Panc1 (cell line): ENCODE results near the gene ITIH6.

Experiments
- CTCF ChIP-seq: fragments of 450-650 bp; IDR thresholded peaks from 2 replicates; pipeline ENCODE4 v1.5.1; 2017; ENCODE audit warnings: mild to moderate bottlenecking
- POLR2AphosphoS5 ChIP-seq: IDR thresholded peaks from 2 replicates; pipeline ENCODE4 v1.6.1; 2012; ENCODE audit warnings: mild to moderate bottlenecking, low read depth, low read length, moderate library complexity
- REST ChIP-seq, 2 experiments: IDR thresholded peaks; 2 replicates each; pipeline ENCODE4 v1.6.1; 2011 to 2012; ENCODE audit warnings: low read depth in 2 of 2, control low read depth in 1 of 2, low read length in 1 of 2, mild to moderate bottlenecking in 1 of 2, moderate library complexity in 1 of 2; ENCODE audit not compliant: insufficient read depth in 1 of 2

GRCh38 chrX:54708404-54708803, 89.7 kb downstream of the ITIH6 start:
- TF ChIP-seq CTCF = no peak
- TF ChIP-seq REST (IDR thresholded peaks at IDR 0.05; ENCODE audit: insufficient read depth in 1 of 2, low read depth in 2 of 2, low read length in 1 of 2) = no peak
- no peak for TF ChIP-seq POLR2AphosphoS5
